Sigmoid colon (tissue), 7 donors: Measurements from ENCODE around the gene SIVA1. TPM values are rescaled to one million over a fixed set of nuclear protein-coding genes. Genes with fewer than 3 reads are reported as not detected.

Experiments used
- DNase-seq: peaks from one replicate; pipeline ENCODE4 v3.0.0-alpha.2; 2019
- H3K27ac ChIP-seq, 4 donors: fragments of 200-600 bp; sonication (generic); one replicate each; pipeline ENCODE4 v1.5.1; 2016 to 2019; ENCODE audit warnings: mild to moderate bottlenecking in 1 of 4
- H3K27me3 ChIP-seq, 3 donors: fragments of 200-600 bp; sonication (generic); one replicate each; pipeline ENCODE4 v1.5.1; 2019; ENCODE audit warnings: mild to moderate bottlenecking in 1 of 3
- H3K36me3 ChIP-seq, 4 donors: fragments of 200-600 bp; sonication (generic); one replicate each; pipeline ENCODE4 v1.5.1; 2016 to 2019
- H3K4me1 ChIP-seq, 4 donors: fragments of 200-600 bp; sonication (generic); one replicate each; pipeline ENCODE4 v1.5.1; 2017 to 2019
- H3K4me3 ChIP-seq, 4 donors: fragments of 200-600 bp; sonication (generic); one replicate each; pipeline ENCODE4 v1.5.1; 2017 to 2019; ENCODE audit warnings: mild to moderate bottlenecking in 2 of 4, moderate library complexity in 1 of 4
- H3K9me3 ChIP-seq, 4 donors: fragments of 200-600 bp in 3 of 4; sonication (generic) in 3 of 4; one replicate each; pipeline versions ENCODE4 v1.5.1 to v1.6.1; 2013 to 2019
- CTCF ChIP-seq, 4 experiments: fragments of 450-650 bp in 3 of 4; fragments of 200-600 bp in 1 of 4; IDR thresholded peaks; one replicate each; pipeline ENCODE4 v1.5.1; 2016 to 2019; ENCODE audit warnings: antibody characterized with exemption in 4 of 4, mild to moderate bottlenecking in 3 of 4, moderate library complexity in 2 of 4
- EP300 ChIP-seq, 4 donors: sonication (generic); formaldehyde crosslinking; IDR thresholded peaks; one replicate each; pipeline ENCODE4 v1.6.1; 2017; ENCODE audit warnings: antibody characterized with exemption in 4 of 4
- POLR2A ChIP-seq, 2 donors: fragments of 450-650 bp; IDR thresholded peaks; one replicate each; pipeline ENCODE4 v1.6.1; 2016; ENCODE audit warnings: antibody characterized with exemption in 2 of 2, mild to moderate bottlenecking in 2 of 2, moderate library complexity in 2 of 2
- POLR2AphosphoS5 ChIP-seq, 4 donors: sonication (generic); formaldehyde crosslinking; IDR thresholded peaks; one replicate each; pipeline ENCODE4 v1.6.1; 2017; ENCODE audit warnings: antibody characterized with exemption in 4 of 4
- WGBS, 2 donors: extraction: QIAGEN DNeasy Blood & Tissue Kit; methylation state at CpG; one replicate each; pipeline ENCODE4 v1.1.7; 2013; 5-methylcytosine and 5-hydroxymethylcytosine counted together
- intact Hi-C: fragments of 100-400 bp; cut with DNase I; formaldehyde crosslinking; loops from one replicate; pipeline ENCODE4 v1.15.1; 2023
- polyA plus RNA-seq, 3 donors: library from polyadenylated mRNA; stranded (reverse); fragments of 200-250 nt; gene quantifications; one replicate each; pipeline ENCODE4 v1.2.3, GENCODE V29; 2013
- total RNA-seq, 4 donors: library from RNA; depleted of rRNA; stranded (reverse); fragments of >200 nt; gene quantifications; one replicate each; pipeline ENCODE4 v1.1.0, GENCODE V29; 2016
- donor health status: healthy with polysubstance abuse.
- donor health status: Bipolar disorder and iron deficiency.
- donor health status: healthy.

Gene SIVA1
- total and polyA plus RNA-seq, 7 donors, result 124 to 512 (median 235) TPM

GRCh38 chr14:104751539-104752422 lies 1.2 kb upstream of the SIVA1 start:
- peaks cover 2 to 46% (median 36%) of the 10 kb centered on the region in 4 donors for H3K4me1 ChIP-seq
- H3K27me3 ChIP-seq, result no peaks in the 10 kb centered on the region
- H3K9me3 ChIP-seq, result no peaks in the 10 kb centered on the region
- DNase-seq, result no peak
- intact Hi-C loops, result loop anchor here (2.0 to 5.0 kb wide), 2 partner anchors 43 to 76 kb away; partner anchors contain the start of gene AKT1
- H3K36me3 ChIP-seq, result peaks cover 8 to 14% (median 9%) of the 10 kb centered on the region in 4 donors
- peak overlapping the region; percentile 65 to 99 (median 92) for H3K4me3 ChIP-seq
- no peak for TF ChIP-seq EP300 (IDR thresholded peaks at IDR 0.05)
- no peak for TF ChIP-seq CTCF (IDR thresholded peaks at IDR 0.05)
- TF ChIP-seq POLR2A (IDR thresholded peaks at IDR 0.05), result no peak
- no peak for TF ChIP-seq POLR2AphosphoS5 (IDR thresholded peaks at IDR 0.05)
- peak overlapping the region; percentile 82 to 90 (median 86) for H3K27ac ChIP-seq
- 79 to 85% methylated on average over 90 of the region's 90 CpGs for WGBS, 2 donors

- WGBS, 2 donors, result 3% methylated on average over 21 of the region's 21 CpGs
- H3K4me3 ChIP-seq, result peak overlapping the region; percentile 65 to 99 (median 92)
- H3K27me3 ChIP-seq, result no peaks in the 10 kb centered on the region
- no peak for DNase-seq
- TF ChIP-seq POLR2AphosphoS5 (IDR thresholded peaks at IDR 0.05) (peak in 2 of 4 donors; percentile 13 to 21), POLR2A (IDR thresholded peaks at IDR 0.05) (no peak)
- H3K36me3 ChIP-seq, result peaks cover 8 to 20% (median 15%) of the 10 kb centered on the region in 4 donors
- intact Hi-C loops, result loop anchor here (2.0 to 5.0 kb wide), 2 partner anchors 42 to 75 kb away; partner anchors contain the start of gene AKT1
- H3K4me1 ChIP-seq, result peaks cover 2 to 40% (median 33%) of the 10 kb centered on the region in 4 donors
- peak overlapping the region; percentile 82 to 90 (median 86) for H3K27ac ChIP-seq
- no peaks in the 10 kb centered on the region for H3K9me3 ChIP-seq
These were observed 568 bp upstream of the SIVA1 start for GRCh38 chr14:104752423-104752734.

GRCh38 chr14:104753528-104754212 lies 723 bp downstream of the SIVA1 start:
- H3K27me3 ChIP-seq, result no peaks in the 10 kb centered on the region
- TF ChIP-seq EP300 (IDR thresholded peaks at IDR 0.05), result no peak
- no peak for TF ChIP-seq POLR2AphosphoS5 (IDR thresholded peaks at IDR 0.05)
- TF ChIP-seq CTCF (IDR thresholded peaks at IDR 0.05), result no peak
- TF ChIP-seq POLR2A (IDR thresholded peaks at IDR 0.05), result no peak
- peaks cover 2 to 29% (median 26%) of the 10 kb centered on the region in 4 donors for H3K4me1 ChIP-seq
- H3K9me3 ChIP-seq, result no peaks in the 10 kb centered on the region
- intact Hi-C loops, result loop anchor here (2.0 to 5.0 kb wide), 2 partner anchors 41 to 74 kb away; partner anchors contain the start of gene AKT1
- peak overlapping the region; percentile 82 to 90 (median 86) for H3K27ac ChIP-seq
- peak overlapping the region; percentile 65 to 99 (median 92) for H3K4me3 ChIP-seq
- DNase-seq, result no peak
- H3K36me3 ChIP-seq, result peaks cover 14 to 33% (median 22%) of the 10 kb centered on the region in 4 donors
- 1 to 2% methylated on average over 30 of the region's 30 CpGs for WGBS, 2 donors

- Histone ChIP-seq H3K27ac (peak overlapping the region in 3 of 4 donors; percentile 82 to 90 (median 87)), H3K27me3 (no peaks in the 10 kb centered on the region), H3K4me3 (peak overlapping the region in 3 of 4 donors; percentile 65 to 99 (median 87)), H3K36me3 (peaks cover 14 to 40% (median 25%) of the 10 kb centered on the region in 4 donors), H3K4me1 (peaks cover 2 to 29% (median 25%) of the 10 kb centered on the region in 4 donors), H3K9me3 (no peaks in the 10 kb centered on the region)
- no peak for DNase-seq
- 30 to 63% methylated on average over 13 of the region's 13 CpGs for WGBS, 2 donors
- intact Hi-C loops, result loop anchor here (5.0 kb wide), 1 partner anchor 73 kb away; no protein-coding TSS in a partner anchor
- no peak for TF ChIP-seq POLR2A (IDR thresholded peaks at IDR 0.05)
These were observed 1.4 kb downstream of the SIVA1 start for GRCh38 chr14:104754213-104754851.

GRCh38 chr14:104755621-104756020 lies 2.7 kb downstream of the SIVA1 start:
- intact Hi-C loops, result no loop called here
- H3K4me1 ChIP-seq, result peaks cover 2 to 29% (median 25%) of the 10 kb centered on the region in 4 donors
- H3K36me3 ChIP-seq, result peaks cover 14 to 52% (median 28%) of the 10 kb centered on the region in 4 donors
- 81 to 82% methylated on average over 11 of the region's 11 CpGs for WGBS, 2 donors
- no peak overlapping the region for H3K27ac ChIP-seq
- no peak for DNase-seq
- no peak overlapping the region for H3K4me3 ChIP-seq
- H3K9me3 ChIP-seq, result no peaks in the 10 kb centered on the region
- no peaks in the 10 kb centered on the region for H3K27me3 ChIP-seq
- TF ChIP-seq POLR2AphosphoS5 (IDR thresholded peaks at IDR 0.05), result no peak
- TF ChIP-seq CTCF (IDR thresholded peaks at IDR 0.05), result no peak
- TF ChIP-seq EP300 (IDR thresholded peaks at IDR 0.05), result no peak
- no peak for TF ChIP-seq POLR2A (IDR thresholded peaks at IDR 0.05)
